OCI-LY1 (cell line): ENCODE results near the gene IFRD2.
A peak's percentile ranks its signal among the peaks of the same experiment; 100 is the strongest.

Experiments used
- H2AFZ ChIP-seq: fragments of 200-600 bp; sonication (generic), shearing (Covaris generic); 2 replicates; pipeline ENCODE4 v1.6.0; 2014; ENCODE audit warnings: antibody characterized with exemption, mild to moderate bottlenecking, low read length
- H3F3A ChIP-seq: fragments of 200-600 bp; sonication (generic), shearing (Covaris generic); 2 replicates; pipeline ENCODE4 v1.6.0; 2014; ENCODE audit warnings: mild to moderate bottlenecking, antibody characterized with exemption, low read length, moderate library complexity; ENCODE audit not compliant: insufficient read depth
- H3K27ac ChIP-seq: fragments of 200-600 bp; sonication (generic); 2 replicates; pipeline ENCODE4 v1.5.1; 2014; ENCODE audit warnings: low read length, mixed run types, mild to moderate bottlenecking, low read depth; ENCODE audit not compliant: poor library complexity, severe bottlenecking
- H3K27me3 ChIP-seq: fragments of 200-600 bp; sonication (generic); 2 replicates; pipeline ENCODE4 v1.6.0; 2014; ENCODE audit warnings: antibody characterized with exemption, mild to moderate bottlenecking, low read length, moderate library complexity; ENCODE audit not compliant: insufficient read depth
- H3K36me3 ChIP-seq: fragments of 200-600 bp; sonication (generic); 2 replicates; pipeline ENCODE4 v1.6.1; 2014; ENCODE audit warnings: mild to moderate bottlenecking, antibody characterized with exemption, low read length, moderate library complexity, mixed read lengths; ENCODE audit not compliant: insufficient read depth
- H3K4me1 ChIP-seq: fragments of 200-600 bp; sonication (generic); 2 replicates; pipeline ENCODE4 v1.5.1; 2014; ENCODE audit warnings: mild to moderate bottlenecking, low read length, moderate library complexity; ENCODE audit not compliant: insufficient read depth, severe bottlenecking
- H3K4me2 ChIP-seq: fragments of 200-600 bp; sonication (generic), shearing (Covaris generic); 2 replicates; pipeline ENCODE4 v1.6.1; 2014; ENCODE audit warnings: low read length
- H3K4me3 ChIP-seq: fragments of 200-600 bp; sonication (generic); 2 replicates; pipeline ENCODE4 v1.5.1; 2014; ENCODE audit warnings: low read length, low read depth, mild to moderate bottlenecking, mixed read lengths; ENCODE audit not compliant: poor library complexity, severe bottlenecking
- H3K79me2 ChIP-seq: fragments of 200-600 bp; shearing (Covaris generic); 2 replicates; pipeline ENCODE4 v1.6.1; 2016; ENCODE audit warnings: mixed run types, low read length, mixed read lengths; ENCODE audit not compliant: insufficient read depth
- H3K9ac ChIP-seq: fragments of 200-600 bp; sonication (generic), shearing (Covaris generic); 2 replicates; pipeline ENCODE4 v1.6.1; 2014; ENCODE audit warnings: mild to moderate bottlenecking, low read length, mixed read lengths
- H3K9me2 ChIP-seq: fragments of 200-600 bp; sonication (generic), shearing (Covaris generic); 2 replicates; pipeline ENCODE4 v1.6.1; 2014; ENCODE audit warnings: low read depth, mild to moderate bottlenecking, low read length, mixed read lengths
- H3K9me3 ChIP-seq: fragments of 200-600 bp; shearing (Covaris generic); 2 replicates; pipeline ENCODE4 v1.6.1; 2014; ENCODE audit warnings: low read length, mixed read lengths
- H4K20me1 ChIP-seq: fragments of 200-600 bp; sonication (generic), shearing (Covaris generic); 2 replicates; pipeline ENCODE4 v1.6.0; 2016; ENCODE audit warnings: mild to moderate bottlenecking, low read length; ENCODE audit not compliant: insufficient read depth
- CTCF ChIP-seq: fragments of 200-600 bp; sonication (generic), shearing (Covaris generic); IDR thresholded peaks from 2 replicates; pipeline ENCODE4 v1.5.1; 2017; ENCODE audit warnings: mild to moderate bottlenecking, antibody characterized with exemption, low read length, moderate library complexity, mixed read lengths
- EZH2 ChIP-seq: fragments of 200-600 bp; sonication (generic), shearing (Covaris generic); IDR thresholded peaks from 2 replicates; pipeline ENCODE4 v1.8.0; 2017; ENCODE audit warnings: borderline replicate concordance, mixed run types, mild to moderate bottlenecking, antibody characterized with exemption, low read length, moderate library complexity, mixed read lengths

Gene IFRD2

GRCh38 chr3:50333744-50334328 is 41.6 kb upstream of the IFRD2 start:
- peak overlapping the region; percentile 36; the same call in 1 of the 2 replicates for H3K9ac ChIP-seq
- H3K9me3 ChIP-seq, result no peaks in the 10 kb centered on the region
- TF ChIP-seq EZH2, result no peak
- TF ChIP-seq CTCF, result no peak
- peaks cover 32% of the 10 kb centered on the region for H3K79me2 ChIP-seq
- H3K4me1 ChIP-seq, result peaks cover 46% of the 10 kb centered on the region
- peak overlapping the region; percentile 55 for H3K4me2 ChIP-seq
- no peak overlapping the region for H2AFZ ChIP-seq
- no peak overlapping the region for H3K4me3 ChIP-seq
- H3K9me2 ChIP-seq, result no peaks in the 10 kb centered on the region
- H3K27ac ChIP-seq, result peak overlapping the region; percentile 19
- peaks cover 50% of the 10 kb centered on the region for H3K36me3 ChIP-seq
- H3K27me3 ChIP-seq, result no peaks in the 10 kb centered on the region
- H3F3A ChIP-seq, result 0 out of 2 replicates have a peak, but pooled peaks cover 3% of the 10 kb centered on the region
- H4K20me1 ChIP-seq, result no peaks in the 10 kb centered on the region

DNA sequence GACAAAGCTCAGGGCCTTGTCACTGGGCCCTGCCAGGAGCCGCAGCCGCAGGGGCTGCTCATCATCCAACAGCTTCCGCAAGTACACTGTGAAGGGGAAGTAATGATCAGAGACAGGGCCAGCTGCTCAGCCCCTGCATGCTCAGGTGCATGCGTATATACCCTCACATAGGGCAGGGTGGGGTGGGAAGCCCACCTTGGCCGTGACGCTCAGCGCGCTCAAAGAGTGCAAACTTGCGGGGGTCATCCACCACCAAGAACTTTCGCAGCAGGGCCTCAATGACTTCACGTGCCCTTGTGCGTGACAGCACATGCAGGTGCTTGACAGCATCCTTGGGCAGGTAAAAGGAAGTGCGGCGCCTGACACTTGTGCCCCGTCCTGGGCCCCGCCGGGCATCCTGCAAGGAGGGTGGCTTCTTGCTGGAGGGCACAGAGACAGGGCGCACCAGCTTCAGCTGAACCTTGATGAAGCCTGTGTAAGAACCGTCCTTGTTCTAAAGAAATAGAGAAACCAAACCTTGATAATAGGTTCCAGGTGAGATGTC is 39.2 kb upstream of the IFRD2 start:
- no peak overlapping the region for H3K27ac ChIP-seq
- peaks cover 49% of the 10 kb centered on the region for H3K4me1 ChIP-seq
- no peaks in the 10 kb centered on the region for H3F3A ChIP-seq
- no peaks in the 10 kb centered on the region for H3K27me3 ChIP-seq
- TF ChIP-seq CTCF (no peak), EZH2 (no peak)
- no peak overlapping the region for H3K9ac ChIP-seq
- H3K79me2 ChIP-seq, result peaks cover 35% of the 10 kb centered on the region
- peaks cover 47% of the 10 kb centered on the region for H3K36me3 ChIP-seq
- H3K9me2 ChIP-seq, result no peaks in the 10 kb centered on the region
- H3K4me3 ChIP-seq, result no peak overlapping the region
- no peaks in the 10 kb centered on the region for H3K9me3 ChIP-seq
- H4K20me1 ChIP-seq, result no peaks in the 10 kb centered on the region
- H2AFZ ChIP-seq, result no peak overlapping the region
- no peak overlapping the region for H3K4me2 ChIP-seq

DNA sequence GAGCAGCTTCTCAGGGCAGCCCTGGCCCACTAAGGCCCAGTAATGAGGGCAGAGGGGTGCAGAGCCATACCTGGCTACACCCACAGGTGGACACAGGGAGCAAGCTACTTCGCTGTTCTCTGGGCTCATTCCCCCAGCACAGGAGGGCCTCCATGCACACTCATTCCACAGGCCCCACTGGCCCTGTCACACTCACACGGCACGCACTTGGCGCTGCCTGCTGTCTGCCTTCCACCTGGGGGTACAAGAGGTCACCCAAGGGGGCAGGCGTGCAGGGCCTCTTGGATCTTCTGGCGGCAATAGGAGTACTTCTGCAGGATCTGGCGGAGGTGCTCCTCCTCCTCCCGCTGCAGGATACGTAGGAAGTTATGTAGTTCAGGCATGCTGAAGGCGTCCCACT is 38.1 kb upstream of the IFRD2 start:
- no peak overlapping the region for H3K9ac ChIP-seq
- H3F3A ChIP-seq, result no peaks in the 10 kb centered on the region
- peaks cover 53% of the 10 kb centered on the region for H3K36me3 ChIP-seq
- no peaks in the 10 kb centered on the region for H3K9me2 ChIP-seq
- no peaks in the 10 kb centered on the region for H3K9me3 ChIP-seq
- TF ChIP-seq CTCF (no peak), EZH2 (no peak)
- no peak overlapping the region for H2AFZ ChIP-seq
- no peak overlapping the region for H3K4me2 ChIP-seq
- no peaks in the 10 kb centered on the region for H3K27me3 ChIP-seq
- H3K79me2 ChIP-seq, result peaks cover 24% of the 10 kb centered on the region
- no peak overlapping the region for H3K4me3 ChIP-seq
- H4K20me1 ChIP-seq, result no peaks in the 10 kb centered on the region
- H3K27ac ChIP-seq, result no peak overlapping the region
- peaks cover 38% of the 10 kb centered on the region for H3K4me1 ChIP-seq
